HepG2 (cell line): ENCODE measurements around the gene RHBDD2. TPM values are rescaled to one million over a fixed set of nuclear protein-coding genes. Genes with fewer than 3 reads are reported as not detected.

Experiments
- ARID3A ChIP-seq: IDR thresholded peaks from 2 replicates; pipeline ENCODE4 v1.6.1; 2012; ENCODE audit warnings: low read depth, low read length, improper control_type of control experiment
- CEBPB ChIP-seq: IDR thresholded peaks from 2 replicates; pipeline ENCODE4 v1.6.1; 2011; ENCODE audit warnings: low read depth, low read length, improper control_type of control experiment, borderline replicate concordance
- CEBPG ChIP-seq: IDR thresholded peaks from 2 replicates; pipeline ENCODE4 v1.6.1; 2016
- FOXA3 ChIP-seq: IDR thresholded peaks from 2 replicates; pipeline ENCODE4 v1.6.1; 2016; ENCODE audit warnings: missing genetic modification reagents, missing compliant biosample characterization
- SOX13 ChIP-seq, 3 experiments: fragments of 450-650 bp in 1 of 3; sonication (generic) in 1 of 3; formaldehyde crosslinking in 1 of 3; IDR thresholded peaks in 2 of 3; conservative IDR thresholded peaks in 1 of 3; 2 replicates each; pipeline versions ENCODE4 v1.5.0 to v1.6.1; 2016 to 2020; ENCODE audit warnings: antibody characterized with exemption in 1 of 3, mild to moderate bottlenecking in 1 of 3, missing compliant biosample characterization in 1 of 3, missing genetic modification reagents in 1 of 3, moderate library complexity in 1 of 3
- SP5 ChIP-seq: IDR thresholded peaks from 2 replicates; pipeline ENCODE4 v1.6.1; 2016; ENCODE audit warnings: low read depth, borderline replicate concordance
- ZNF512B ChIP-seq: sonication (generic); formaldehyde crosslinking; IDR thresholded peaks from 2 replicates; pipeline ENCODE4 v1.5.1; 2020; ENCODE audit warnings: missing genetic modification reagents, mild to moderate bottlenecking, borderline replicate concordance
- ZSCAN31 ChIP-seq: sonication (generic); formaldehyde crosslinking; IDR thresholded peaks from 2 replicates; pipeline ENCODE4 v1.5.0; 2020; ENCODE audit warnings: low read depth, mild to moderate bottlenecking, missing genetic modification reagents
- polyA plus RNA-seq, 8 experiments: library from polyadenylated mRNA; depleted of rRNA in 3 of 8; stranded (reverse) in 7 of 8; unstranded in 1 of 8; fragments of >200 nt; fragmentation: Illumina TruSeq in 4 of 8; extraction: Trizol in 4 of 8; gene quantifications; 2 replicates each; pipeline versions ENCODE4 v1.2.1 to v1.2.3, GENCODE V29; 2011 to 2016; ENCODE audit warnings: low read depth in 4 of 8, missing spikeins in 1 of 8, mixed read lengths in 1 of 8; ENCODE audit not compliant: insufficient read depth in 1 of 8
- total RNA-seq, 5 experiments: library from RNA; depleted of rRNA; stranded (reverse); fragments of >200 nt; fragmentation: Illumina TruSeq; extraction: Trizol; gene quantifications; 2 replicates each; pipeline ENCODE4 v1.2.3, GENCODE V29; 2016; ENCODE audit warnings: low read depth in 1 of 5
- TF ChIP-seq, protein P1 (sequence below): sonication (generic); formaldehyde crosslinking; IDR thresholded peaks from 2 replicates; pipeline ENCODE4 v1.4.0; 2020; ENCODE audit warnings: missing genetic modification reagents, borderline replicate concordance
- TF ChIP-seq, protein P2 (sequence below): sonication (generic); formaldehyde crosslinking; IDR thresholded peaks from 2 replicates; pipeline ENCODE4 v1.4.0; 2020; ENCODE audit warnings: mild to moderate bottlenecking, missing genetic modification reagents
- TF ChIP-seq, protein P3 (sequence below): sonication (generic); formaldehyde crosslinking; IDR thresholded peaks from 2 replicates; pipeline ENCODE4 v1.5.0; 2020; ENCODE audit warnings: mild to moderate bottlenecking, missing genetic modification reagents

RHBDD2 gene
- total and polyA plus RNA-seq, 2 of the 13 experiments (the other 11 are each of a cell fraction or from before 2014, with no cell fraction given) = 23.1 to 26.4 TPM

- TF ChIP-seq, protein P1, sequence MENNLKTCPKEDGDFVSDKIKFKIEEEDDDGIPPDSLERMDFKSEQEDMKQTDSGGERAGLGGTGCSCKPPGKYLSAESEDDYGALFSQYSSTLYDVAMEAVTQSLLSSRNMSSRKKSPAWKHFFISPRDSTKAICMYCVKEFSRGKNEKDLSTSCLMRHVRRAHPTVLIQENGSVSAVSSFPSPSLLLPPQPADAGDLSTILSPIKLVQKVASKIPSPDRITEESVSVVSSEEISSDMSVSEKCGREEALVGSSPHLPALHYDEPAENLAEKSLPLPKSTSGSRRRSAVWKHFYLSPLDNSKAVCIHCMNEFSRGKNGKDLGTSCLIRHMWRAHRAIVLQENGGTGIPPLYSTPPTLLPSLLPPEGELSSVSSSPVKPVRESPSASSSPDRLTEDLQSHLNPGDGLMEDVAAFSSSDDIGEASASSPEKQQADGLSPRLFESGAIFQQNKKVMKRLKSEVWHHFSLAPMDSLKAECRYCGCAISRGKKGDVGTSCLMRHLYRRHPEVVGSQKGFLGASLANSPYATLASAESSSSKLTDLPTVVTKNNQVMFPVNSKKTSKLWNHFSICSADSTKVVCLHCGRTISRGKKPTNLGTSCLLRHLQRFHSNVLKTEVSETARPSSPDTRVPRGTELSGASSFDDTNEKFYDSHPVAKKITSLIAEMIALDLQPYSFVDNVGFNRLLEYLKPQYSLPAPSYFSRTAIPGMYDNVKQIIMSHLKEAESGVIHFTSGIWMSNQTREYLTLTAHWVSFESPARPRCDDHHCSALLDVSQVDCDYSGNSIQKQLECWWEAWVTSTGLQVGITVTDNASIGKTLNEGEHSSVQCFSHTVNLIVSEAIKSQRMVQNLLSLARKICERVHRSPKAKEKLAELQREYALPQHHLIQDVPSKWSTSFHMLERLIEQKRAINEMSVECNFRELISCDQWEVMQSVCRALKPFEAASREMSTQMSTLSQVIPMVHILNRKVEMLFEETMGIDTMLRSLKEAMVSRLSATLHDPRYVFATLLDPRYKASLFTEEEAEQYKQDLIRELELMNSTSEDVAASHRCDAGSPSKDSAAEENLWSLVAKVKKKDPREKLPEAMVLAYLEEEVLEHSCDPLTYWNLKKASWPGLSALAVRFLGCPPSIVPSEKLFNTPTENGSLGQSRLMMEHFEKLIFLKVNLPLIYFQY (CRISPR knock-in tag) = no peak
- TF ChIP-seq, protein P2, sequence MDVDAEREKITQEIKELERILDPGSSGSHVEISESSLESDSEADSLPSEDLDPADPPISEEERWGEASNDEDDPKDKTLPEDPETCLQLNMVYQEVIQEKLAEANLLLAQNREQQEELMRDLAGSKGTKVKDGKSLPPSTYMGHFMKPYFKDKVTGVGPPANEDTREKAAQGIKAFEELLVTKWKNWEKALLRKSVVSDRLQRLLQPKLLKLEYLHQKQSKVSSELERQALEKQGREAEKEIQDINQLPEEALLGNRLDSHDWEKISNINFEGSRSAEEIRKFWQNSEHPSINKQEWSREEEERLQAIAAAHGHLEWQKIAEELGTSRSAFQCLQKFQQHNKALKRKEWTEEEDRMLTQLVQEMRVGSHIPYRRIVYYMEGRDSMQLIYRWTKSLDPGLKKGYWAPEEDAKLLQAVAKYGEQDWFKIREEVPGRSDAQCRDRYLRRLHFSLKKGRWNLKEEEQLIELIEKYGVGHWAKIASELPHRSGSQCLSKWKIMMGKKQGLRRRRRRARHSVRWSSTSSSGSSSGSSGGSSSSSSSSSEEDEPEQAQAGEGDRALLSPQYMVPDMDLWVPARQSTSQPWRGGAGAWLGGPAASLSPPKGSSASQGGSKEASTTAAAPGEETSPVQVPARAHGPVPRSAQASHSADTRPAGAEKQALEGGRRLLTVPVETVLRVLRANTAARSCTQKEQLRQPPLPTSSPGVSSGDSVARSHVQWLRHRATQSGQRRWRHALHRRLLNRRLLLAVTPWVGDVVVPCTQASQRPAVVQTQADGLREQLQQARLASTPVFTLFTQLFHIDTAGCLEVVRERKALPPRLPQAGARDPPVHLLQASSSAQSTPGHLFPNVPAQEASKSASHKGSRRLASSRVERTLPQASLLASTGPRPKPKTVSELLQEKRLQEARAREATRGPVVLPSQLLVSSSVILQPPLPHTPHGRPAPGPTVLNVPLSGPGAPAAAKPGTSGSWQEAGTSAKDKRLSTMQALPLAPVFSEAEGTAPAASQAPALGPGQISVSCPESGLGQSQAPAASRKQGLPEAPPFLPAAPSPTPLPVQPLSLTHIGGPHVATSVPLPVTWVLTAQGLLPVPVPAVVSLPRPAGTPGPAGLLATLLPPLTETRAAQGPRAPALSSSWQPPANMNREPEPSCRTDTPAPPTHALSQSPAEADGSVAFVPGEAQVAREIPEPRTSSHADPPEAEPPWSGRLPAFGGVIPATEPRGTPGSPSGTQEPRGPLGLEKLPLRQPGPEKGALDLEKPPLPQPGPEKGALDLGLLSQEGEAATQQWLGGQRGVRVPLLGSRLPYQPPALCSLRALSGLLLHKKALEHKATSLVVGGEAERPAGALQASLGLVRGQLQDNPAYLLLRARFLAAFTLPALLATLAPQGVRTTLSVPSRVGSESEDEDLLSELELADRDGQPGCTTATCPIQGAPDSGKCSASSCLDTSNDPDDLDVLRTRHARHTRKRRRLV = peak; percentile 98
- TF ChIP-seq ARID3A = 0 out of 2 replicates have a peak, but pooled peaks have one; percentile 66
- no peak for TF ChIP-seq ZSCAN31 (CRISPR knock-in tag)
- TF ChIP-seq, protein P3, sequence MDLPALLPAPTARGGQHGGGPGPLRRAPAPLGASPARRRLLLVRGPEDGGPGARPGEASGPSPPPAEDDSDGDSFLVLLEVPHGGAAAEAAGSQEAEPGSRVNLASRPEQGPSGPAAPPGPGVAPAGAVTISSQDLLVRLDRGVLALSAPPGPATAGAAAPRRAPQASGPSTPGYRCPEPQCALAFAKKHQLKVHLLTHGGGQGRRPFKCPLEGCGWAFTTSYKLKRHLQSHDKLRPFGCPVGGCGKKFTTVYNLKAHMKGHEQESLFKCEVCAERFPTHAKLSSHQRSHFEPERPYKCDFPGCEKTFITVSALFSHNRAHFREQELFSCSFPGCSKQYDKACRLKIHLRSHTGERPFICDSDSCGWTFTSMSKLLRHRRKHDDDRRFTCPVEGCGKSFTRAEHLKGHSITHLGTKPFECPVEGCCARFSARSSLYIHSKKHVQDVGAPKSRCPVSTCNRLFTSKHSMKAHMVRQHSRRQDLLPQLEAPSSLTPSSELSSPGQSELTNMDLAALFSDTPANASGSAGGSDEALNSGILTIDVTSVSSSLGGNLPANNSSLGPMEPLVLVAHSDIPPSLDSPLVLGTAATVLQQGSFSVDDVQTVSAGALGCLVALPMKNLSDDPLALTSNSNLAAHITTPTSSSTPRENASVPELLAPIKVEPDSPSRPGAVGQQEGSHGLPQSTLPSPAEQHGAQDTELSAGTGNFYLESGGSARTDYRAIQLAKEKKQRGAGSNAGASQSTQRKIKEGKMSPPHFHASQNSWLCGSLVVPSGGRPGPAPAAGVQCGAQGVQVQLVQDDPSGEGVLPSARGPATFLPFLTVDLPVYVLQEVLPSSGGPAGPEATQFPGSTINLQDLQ (CRISPR knock-in tag) = no peak
- no peak for TF ChIP-seq SOX13 (IDR thresholded peaks at IDR 0.05)
- TF ChIP-seq SOX13 (CRISPR knock-in tag; conservative IDR thresholded peaks at IDR 0.05 in 1 of 2, IDR thresholded peaks at IDR 0.05 in 1 of 2) = peak in 1 of 2 experiments; percentile 39; a peak in 1 of 4 replicates
- peak; percentile 24; the same call in 1 of the 2 replicates for TF ChIP-seq CEBPG (CRISPR knock-in tag)
- TF ChIP-seq CEBPB = peak; percentile 76
- TF ChIP-seq SP5 (CRISPR knock-in tag) = no peak
- TF ChIP-seq ZNF512B (CRISPR knock-in tag) = no peak
- peak; percentile 47; the same call in 1 of the 2 replicates for TF ChIP-seq FOXA3
These were observed 35.9 kb upstream of the RHBDD2 start (continued) for GRCh38 chr7:75842836-75843446.
